Thyroid gland (tissue), 4 donors: ENCODE data around the gene HERC6. TPM values are rescaled to one million over a fixed set of nuclear protein-coding genes. Genes with fewer than 3 reads are reported as not detected.

Source experiments
- DNase-seq, 2 donors: peaks; one replicate each; pipeline ENCODE4 v3.0.0-alpha.2; 2019
- H3K27ac ChIP-seq, 3 donors: fragments of 200-600 bp; sonication (generic); 1 replicate in 2 of 3; 2 replicates in 1 of 3; pipeline ENCODE4 v1.5.1; 2016 to 2019; ENCODE audit warnings: mild to moderate bottlenecking in 1 of 3, moderate library complexity in 1 of 3
- H3K27me3 ChIP-seq: fragments of 200-600 bp; sonication (generic); one replicate; pipeline ENCODE4 v1.5.1; 2019
- H3K36me3 ChIP-seq, 2 donors: fragments of 200-600 bp; sonication (generic); one replicate each; pipeline ENCODE4 v1.5.1; 2016 to 2019
- H3K4me1 ChIP-seq, 2 donors: fragments of 200-600 bp; sonication (generic); one replicate each; pipeline ENCODE4 v1.5.1; 2017 to 2019
- H3K4me3 ChIP-seq, 3 donors: fragments of 200-600 bp; sonication (generic); replicated peaks in 1 of 3; 1 replicate in 2 of 3; 2 replicates in 1 of 3; pipeline ENCODE4 v1.5.1; 2016; ENCODE audit warnings: mild to moderate bottlenecking in 1 of 3
- H3K9me3 ChIP-seq: fragments of 200-600 bp; sonication (generic); one replicate; pipeline ENCODE4 v1.5.1; 2017
- CTCF ChIP-seq, 6 experiments: fragments of 200-600 bp in 3 of 6; fragments of 450-650 bp in 3 of 6; sonication (generic) in 3 of 6; IDR thresholded peaks; one replicate each; pipeline ENCODE4 v1.5.1; 2016 to 2019; ENCODE audit warnings: antibody characterized with exemption in 6 of 6, mild to moderate bottlenecking in 2 of 6, inconsistent platforms in 1 of 6, moderate library complexity in 1 of 6
- POLR2A ChIP-seq, 2 donors: fragments of 450-650 bp; IDR thresholded peaks; one replicate each; pipeline ENCODE4 v1.6.1; 2017; ENCODE audit warnings: antibody characterized with exemption in 2 of 2, mild to moderate bottlenecking in 2 of 2, moderate library complexity in 1 of 2
- WGBS, 2 donors: methylation state at CpG; one replicate each; pipeline ENCODE4 v1.1.5; 2017; 5-methylcytosine and 5-hydroxymethylcytosine counted together
- intact Hi-C: fragments of 100-400 bp; cut with DNase I; formaldehyde crosslinking; loops from one replicate; pipeline ENCODE4 v1.15.1; 2023
- total RNA-seq, 4 donors: library from RNA; depleted of rRNA; stranded (reverse); fragments of >200 nt; gene quantifications; one replicate each; pipeline ENCODE4 v1.2.3, GENCODE V29; 2016

The HERC6 gene
- total RNA-seq, 4 donors from 2014 or later = 6.7 to 14.0 (median 9.6) TPM

- no peaks in the 10 kb centered on the region for H3K9me3 ChIP-seq
- intact Hi-C loops = no loop called here
- no peaks in the 10 kb centered on the region for H3K27me3 ChIP-seq
- no peaks in the 10 kb centered on the region for H3K36me3 ChIP-seq
- WGBS, 2 donors = 91 to 97% methylated on average over 4 of the region's 4 CpGs
- no peak for DNase-seq
- TF ChIP-seq CTCF (IDR thresholded peaks at IDR 0.05) (no peak), POLR2A (IDR thresholded peaks at IDR 0.05) (no peak)
- no peaks in the 10 kb centered on the region for H3K4me1 ChIP-seq
- no peak overlapping the region for H3K27ac ChIP-seq
- no peak overlapping the region for H3K4me3 ChIP-seq
Observed at GRCh38 chr4:88350786-88351185, 27.9 kb upstream of the HERC6 start.

- DNase-seq = no peak
- Histone ChIP-seq H3K4me3 (no peak overlapping the region), H3K27ac (no peak overlapping the region), H3K27me3 (no peaks in the 10 kb centered on the region), H3K4me1 (no peaks in the 10 kb centered on the region), H3K9me3 (no peaks in the 10 kb centered on the region), H3K36me3 (no peaks in the 10 kb centered on the region)
- TF ChIP-seq CTCF (IDR thresholded peaks at IDR 0.05) = no peak
- TF ChIP-seq POLR2A (IDR thresholded peaks at IDR 0.05) = no peak
- 72 to 74% methylated on average over 3 of the region's 3 CpGs for WGBS, 2 donors
- intact Hi-C loops = no loop called here
Observed at GRCh38 chr4:88352062-88352740, 26.5 kb upstream of the HERC6 start.

GRCh38 chr4:88353324-88353723, 25.3 kb upstream of the HERC6 start:
- no peaks in the 10 kb centered on the region for H3K36me3 ChIP-seq

GRCh38 chr4:88356771-88357170, 21.9 kb upstream of the HERC6 start:
- intact Hi-C loops = no loop called here
- Histone ChIP-seq H3K36me3 (no peaks in the 10 kb centered on the region), H3K27me3 (no peaks in the 10 kb centered on the region), H3K4me1 (no peaks in the 10 kb centered on the region), H3K9me3 (no peaks in the 10 kb centered on the region), H3K4me3 (no peak overlapping the region), H3K27ac (no peak overlapping the region)
- TF ChIP-seq CTCF (IDR thresholded peaks at IDR 0.05) (no peak), POLR2A (IDR thresholded peaks at IDR 0.05) (no peak)
- no peak for DNase-seq

More at GRCh38 chr4:88353324-88353723, 25.3 kb upstream of the HERC6 start:
- no peak for DNase-seq
- TF ChIP-seq CTCF (IDR thresholded peaks at IDR 0.05) = no peak
- TF ChIP-seq POLR2A (IDR thresholded peaks at IDR 0.05) = no peak
- H3K27me3 ChIP-seq = no peaks in the 10 kb centered on the region
- H3K4me1 ChIP-seq = no peaks in the 10 kb centered on the region
- H3K27ac ChIP-seq = no peak overlapping the region
- H3K9me3 ChIP-seq = no peaks in the 10 kb centered on the region
- H3K4me3 ChIP-seq = no peak overlapping the region
- intact Hi-C loops = no loop called here

GRCh38 chr4:88357262-88357661, 21.4 kb upstream of the HERC6 start:
- Histone ChIP-seq H3K36me3 (no peaks in the 10 kb centered on the region), H3K4me1 (no peaks in the 10 kb centered on the region), H3K27ac (no peak overlapping the region), H3K9me3 (no peaks in the 10 kb centered on the region), H3K27me3 (no peaks in the 10 kb centered on the region), H3K4me3 (no peak overlapping the region)
- WGBS, 2 donors = 97% methylated on average over 4 of the region's 4 CpGs
- intact Hi-C loops = no loop called here
- TF ChIP-seq POLR2A (IDR thresholded peaks at IDR 0.05) = no peak
- no peak for TF ChIP-seq CTCF (IDR thresholded peaks at IDR 0.05)
- DNase-seq = no peak
